H1 (cell line): ENCODE results near the gene CPNE5. TPM values are rescaled to one million over a fixed set of nuclear protein-coding genes. Genes with fewer than 3 reads are reported as not detected.

Source experiments
- FOSL1 ChIP-seq: IDR thresholded peaks from 2 replicates; pipeline ENCODE4 v1.6.1; 2011; ENCODE audit warnings: mild to moderate bottlenecking, low read depth, low read length, moderate library complexity; ENCODE audit not compliant: insufficient read depth
- HDAC6 ChIP-seq: IDR thresholded peaks from one replicate; pipeline ENCODE4 v1.7.1; 2012; ENCODE audit warnings: low read depth, mild to moderate bottlenecking, inconsistent platforms, low read length, moderate library complexity
- KDM4A ChIP-seq: IDR thresholded peaks from one replicate; pipeline ENCODE4 v1.7.1; 2012; ENCODE audit warnings: low read depth, mild to moderate bottlenecking, moderate library complexity, low read length, inconsistent platforms; ENCODE audit not compliant: severe bottlenecking
- NRF1 ChIP-seq: IDR thresholded peaks from 2 replicates; pipeline ENCODE4 v1.6.1; 2011; ENCODE audit warnings: mild to moderate bottlenecking, low read depth, low read length, improper control_type of control experiment
- POLR2A ChIP-seq, 2 experiments: IDR thresholded peaks; 1 replicate in 1 of 2; 2 replicates in 1 of 2; pipeline ENCODE4 v1.6.1; 2011; ENCODE audit warnings: low read depth in 2 of 2, low read length in 2 of 2, mild to moderate bottlenecking in 2 of 2; ENCODE audit errors: control extremely low read depth in 1 of 2
- SP2 ChIP-seq: IDR thresholded peaks from 2 replicates; pipeline ENCODE4 v1.6.1; 2012; ENCODE audit warnings: mild to moderate bottlenecking, low read length, inconsistent platforms
- TAF7 ChIP-seq: optimal IDR thresholded peaks from 2 replicates; pipeline ENCODE3; 2011; ENCODE audit warnings: low read depth, mild to moderate bottlenecking, inconsistent platforms, low read length, moderate library complexity, borderline replicate concordance
- polyA plus RNA-seq, 7 experiments: library from polyadenylated mRNA; depleted of rRNA in 3 of 7; stranded (reverse) in 5 of 7; unstranded in 2 of 7; fragments of >200 nt in 5 of 7; fragments of 200-250 nt in 2 of 7; gene quantifications; 1 replicate in 5 of 7; 2 replicates in 1 of 7; 4 replicates in 1 of 7; pipeline versions ENCODE4 v1.2.1 to v1.2.3, GENCODE V29; 2011 to 2013; ENCODE audit warnings: missing spikeins in 2 of 7, mixed read lengths in 2 of 7
- total RNA-seq: library from RNA; stranded (reverse); fragmentation: NEBNext Ultra II Directional; extraction: Animal tissue kit (Norgen Biotek cat#: 25700); gene quantifications from 2 replicates; pipeline ENCODE4 v1.2.1, GENCODE V29; 2021

The CPNE5 gene
- total and polyA plus RNA-seq, 2 of the 8 experiments (the other 6 are each of a cell fraction or from before 2014, with no cell fraction given) = 0.88 to 1.8 TPM

DNA sequence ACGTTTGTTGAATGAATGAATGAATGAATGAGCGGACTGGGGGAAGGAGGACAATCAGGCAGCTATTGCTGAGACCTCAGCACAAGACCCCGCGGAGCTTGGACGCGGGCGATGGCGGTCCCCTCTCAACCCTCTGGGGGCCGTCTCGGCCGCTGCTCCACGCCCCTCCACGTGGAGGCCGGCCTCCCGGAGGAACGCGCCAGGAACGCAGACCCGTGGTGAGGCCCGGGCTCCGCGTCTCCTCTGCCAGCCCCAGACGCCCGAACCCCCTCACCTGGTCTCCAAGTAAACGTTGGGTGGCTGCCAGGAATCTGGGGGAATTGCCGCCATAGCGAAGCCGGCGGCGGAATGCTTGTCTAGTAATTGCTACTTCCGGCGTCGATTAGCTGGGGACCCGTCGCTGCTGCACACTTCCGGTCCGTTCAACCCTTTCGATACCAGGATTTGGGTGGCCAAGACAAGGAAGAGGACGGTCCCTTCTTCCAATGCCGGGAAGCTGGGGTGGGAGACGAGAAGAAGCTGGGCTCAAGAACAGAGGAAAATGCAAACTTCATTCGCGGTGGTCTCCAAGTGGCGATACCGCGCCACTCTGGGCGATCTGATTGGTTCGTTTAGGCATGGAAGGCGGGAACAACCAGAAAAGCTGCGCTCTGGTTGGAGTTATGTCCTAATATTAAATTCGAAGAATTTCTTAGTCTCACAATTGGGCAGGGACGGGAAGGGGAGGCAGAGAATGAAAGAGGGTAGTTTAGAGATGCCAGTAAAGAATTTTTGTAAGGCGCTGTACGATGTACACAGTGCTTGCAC, 35.4 kb upstream of the CPNE5 start, which contains the start of gene PPIL1 (continued):
- TF ChIP-seq NRF1 (no peak), POLR2A (IDR thresholded peaks at IDR 0.05; ENCODE audit: control extremely low read depth in 1 of 2, low read depth in 2 of 2, low read length in 2 of 2) (peak; percentile 77 to 81; a peak in 2 of 3 replicates), FOSL1 (no peak), KDM4A (peak; percentile 67), SP2 (peak; percentile 26; the same call in 1 of the 2 replicates), TAF7 (peak; percentile 69), HDAC6 (no peak)
